ENCODE measurements around the gene KIAA2012.
A peak's percentile ranks its signal among the peaks of the same experiment; 100 is the strongest.

The KIAA2012 gene

GRCh38 chr2:202043475-202043874 lies 29.6 kb upstream of the KIAA2012 start:
- no peak for DNase-seq (ENCODE audit: low spot score)

GRCh38 chr2:202044777-202045176 lies 28.3 kb upstream of the KIAA2012 start:
- no peak for DNase-seq (ENCODE audit: low spot score)

- DNase-seq (ENCODE audit: low spot score): no peak
Observed at GRCh38 chr2:202046572-202046971, 26.5 kb upstream of the KIAA2012 start.

GRCh38 chr2:202049092-202049728 lies 23.8 kb upstream of the KIAA2012 start:
- no peak for DNase-seq (ENCODE audit: low spot score)

- DNase-seq (ENCODE audit: low spot score): no peak
Observed at GRCh38 chr2:202049840-202050239, 23.2 kb upstream of the KIAA2012 start.

- no peak for DNase-seq (ENCODE audit: low spot score)
Observed at GRCh38 chr2:202050652-202051051, 22.4 kb upstream of the KIAA2012 start.

- DNase-seq (ENCODE audit: low spot score): no peak
Observed at GRCh38 chr2:202051499-202052161, 21.4 kb upstream of the KIAA2012 start.

- DNase-seq (ENCODE audit: low spot score): no peak
Observed at GRCh38 chr2:202052235-202052634, 20.8 kb upstream of the KIAA2012 start.

- no peak for DNase-seq (ENCODE audit: low spot score)
Observed at GRCh38 chr2:202054679-202055078, 18.4 kb upstream of the KIAA2012 start.

- no peak for DNase-seq (ENCODE audit: low spot score)
Observed at GRCh38 chr2:202056611-202057010, 16.4 kb upstream of the KIAA2012 start.

GRCh38 chr2:202060218-202060617 lies 12.8 kb upstream of the KIAA2012 start:
- DNase-seq (ENCODE audit: low spot score): no peak

- DNase-seq (ENCODE audit: low spot score): no peak
Observed at GRCh38 chr2:202061695-202062094, 11.4 kb upstream of the KIAA2012 start.

GRCh38 chr2:202064171-202064880 lies 8.7 kb upstream of the KIAA2012 start:
- DNase-seq (ENCODE audit: low spot score): peak; percentile 48

GRCh38 chr2:202064881-202065230 lies 8.2 kb upstream of the KIAA2012 start:
- DNase-seq (ENCODE audit: low spot score): no peak

GRCh38 chr2:202065876-202066275 lies 7.2 kb upstream of the KIAA2012 start:
- DNase-seq (ENCODE audit: low spot score): no peak

- no peak for DNase-seq (ENCODE audit: low spot score)
Observed at GRCh38 chr2:202066875-202067274, 6.2 kb upstream of the KIAA2012 start.

- no peak for DNase-seq (ENCODE audit: low spot score)
Observed at GRCh38 chr2:202067589-202067988, 5.5 kb upstream of the KIAA2012 start.

GRCh38 chr2:202069170-202070067 lies 3.6 kb upstream of the KIAA2012 start:
- DNase-seq (ENCODE audit: low spot score): no peak

GRCh38 chr2:202071107-202071506 lies 1.9 kb upstream of the KIAA2012 start:
- no peak for DNase-seq (ENCODE audit: low spot score)

GRCh38 chr2:202072226-202072625 lies 829 bp upstream of the KIAA2012 start:
- DNase-seq (ENCODE audit: low spot score): no peak

GRCh38 chr2:202074324-202074723 lies 1.3 kb downstream of the KIAA2012 start:
- no peak for DNase-seq (ENCODE audit: low spot score)

- no peak for DNase-seq (ENCODE audit: low spot score)
Observed at GRCh38 chr2:202079310-202079709, 6.3 kb downstream of the KIAA2012 start.
